ENCODE measurements around the gene HNRNPLL.

DNA sequence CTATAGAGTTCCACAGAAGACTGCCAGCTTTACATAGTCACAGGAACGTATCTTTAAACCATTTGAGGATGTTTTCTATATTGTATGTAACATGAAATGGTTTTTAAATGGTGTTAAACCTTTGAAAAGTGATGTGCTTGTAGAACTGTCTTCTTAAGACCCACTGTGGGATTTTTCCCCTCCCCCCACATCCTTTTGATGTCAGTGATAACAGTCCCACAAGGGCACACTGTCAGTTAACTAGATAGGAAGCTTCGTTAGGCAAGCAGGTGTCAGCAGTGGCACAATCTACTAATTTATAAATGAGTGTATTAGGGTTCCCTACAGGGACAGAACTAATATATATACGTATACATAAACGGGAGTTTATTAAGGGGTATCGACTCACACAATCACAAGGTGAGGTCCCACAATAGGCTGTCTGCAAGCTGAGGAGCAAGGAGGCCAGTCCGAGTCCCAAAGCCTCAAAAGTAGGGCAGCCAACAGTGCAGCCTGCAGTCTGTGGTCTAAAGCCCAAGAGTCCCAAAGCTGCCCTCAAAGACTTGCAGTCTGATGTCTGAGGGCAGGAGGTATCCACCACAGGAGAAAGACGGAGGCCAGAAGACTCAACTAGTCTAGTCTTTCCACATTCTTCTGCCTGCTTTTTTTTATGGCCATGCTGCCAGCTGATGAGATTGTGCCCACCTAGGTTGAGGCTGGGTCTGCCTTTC, 23.8 kb upstream of the HNRNPLL start:
- TF ChIP-seq TCF7L2 (IDR thresholded peaks at IDR 0.05; ENCODE audit: borderline replicate concordance, extremely low read depth, insufficient read depth, insufficient read length) (no peak), CBX3 (IDR thresholded peaks at IDR 0.05; ENCODE audit: low read depth) (no peak), ATF3 (IDR thresholded peaks at IDR 0.05) (no peak), POLR2A (IDR thresholded peaks at IDR 0.05; ENCODE audit: borderline replicate concordance, extremely low read depth, insufficient read depth, insufficient read length) (no peak), JUND (IDR thresholded peaks at IDR 0.05) (no peak), POLR2AphosphoS5 (IDR thresholded peaks at IDR 0.05; ENCODE audit: low read depth, low read length) (no peak), YY1 (IDR thresholded peaks at IDR 0.05; ENCODE audit: extremely low read depth, insufficient replicate concordance, low read depth, low read length) (no peak), FOSL1 (IDR thresholded peaks at IDR 0.05; ENCODE audit: low read depth) (no peak), MAX (IDR thresholded peaks at IDR 0.05) (no peak)
- TF ChIP-seq, protein P1, sequence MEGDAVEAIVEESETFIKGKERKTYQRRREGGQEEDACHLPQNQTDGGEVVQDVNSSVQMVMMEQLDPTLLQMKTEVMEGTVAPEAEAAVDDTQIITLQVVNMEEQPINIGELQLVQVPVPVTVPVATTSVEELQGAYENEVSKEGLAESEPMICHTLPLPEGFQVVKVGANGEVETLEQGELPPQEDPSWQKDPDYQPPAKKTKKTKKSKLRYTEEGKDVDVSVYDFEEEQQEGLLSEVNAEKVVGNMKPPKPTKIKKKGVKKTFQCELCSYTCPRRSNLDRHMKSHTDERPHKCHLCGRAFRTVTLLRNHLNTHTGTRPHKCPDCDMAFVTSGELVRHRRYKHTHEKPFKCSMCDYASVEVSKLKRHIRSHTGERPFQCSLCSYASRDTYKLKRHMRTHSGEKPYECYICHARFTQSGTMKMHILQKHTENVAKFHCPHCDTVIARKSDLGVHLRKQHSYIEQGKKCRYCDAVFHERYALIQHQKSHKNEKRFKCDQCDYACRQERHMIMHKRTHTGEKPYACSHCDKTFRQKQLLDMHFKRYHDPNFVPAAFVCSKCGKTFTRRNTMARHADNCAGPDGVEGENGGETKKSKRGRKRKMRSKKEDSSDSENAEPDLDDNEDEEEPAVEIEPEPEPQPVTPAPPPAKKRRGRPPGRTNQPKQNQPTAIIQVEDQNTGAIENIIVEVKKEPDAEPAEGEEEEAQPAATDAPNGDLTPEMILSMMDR (IDR thresholded peaks at IDR 0.05 in 2 of 3, conservative IDR thresholded peaks at IDR 0.05 in 1 of 3; ENCODE audit: borderline replicate concordance in 1 of 3, insufficient read depth in 1 of 3, low read depth in 2 of 3, low read length in 2 of 3) = no peak
